ENCODE results near the gene GBX2. TPM values are rescaled to one million over a fixed set of nuclear protein-coding genes. Genes with fewer than 3 reads are reported as not detected.

GBX2 gene
- total and polyA plus RNA-seq, 2 of the 8 experiments (the other 6 are each of a cell fraction or from before 2014, with no cell fraction given), result 0.38 to 0.89 TPM

GRCh38 chr2:236175548-236176150 lies 7.5 kb upstream of the GBX2 start (continued):
- TF ChIP-seq RFX5 (IDR thresholded peaks at IDR 0.05; ENCODE audit: borderline replicate concordance, low read depth, low read length) (no peak), NRF1 (IDR thresholded peaks at IDR 0.05; ENCODE audit: low read depth, low read length) (no peak), PHF8 (conservative IDR thresholded peaks at IDR 0.05; ENCODE audit: low read depth, low read length) (no peak), USF2 (IDR thresholded peaks at IDR 0.05; ENCODE audit: low read length) (no peak), CEBPB (IDR thresholded peaks at IDR 0.05; ENCODE audit: low read depth, low read length) (no peak), BCL11A (IDR thresholded peaks at IDR 0.05; ENCODE audit: low read depth in 2 of 2, low read length in 2 of 2) (no peak), SP1 (IDR thresholded peaks at IDR 0.05; ENCODE audit: low read depth, low read length) (no peak), CREB1 (IDR thresholded peaks at IDR 0.05) (no peak)

Data from H1 (cell line).